HUES48 (cell line): ENCODE data around the gene ATP2A2.
"Not testable (repeated sequence)": the region's sequence is repeated elsewhere in the genome, so short reads cannot be mapped to it uniquely, and the experiment has no call there.

Source experiments
- H3K27ac ChIP-seq: one replicate; pipeline ENCODE4 v1.7.0; 2013; ENCODE audit warnings: low read depth, low read length, inconsistent platforms
- H3K27me3 ChIP-seq: 2 replicates; pipeline ENCODE4 v1.6.1; 2013; ENCODE audit warnings: mild to moderate bottlenecking, low read length; ENCODE audit not compliant: control insufficient read depth, insufficient read depth
- H3K36me3 ChIP-seq: 2 replicates; pipeline ENCODE4 v1.6.1; 2013; ENCODE audit warnings: low read length; ENCODE audit not compliant: control insufficient read depth, insufficient read depth
- H3K4me1 ChIP-seq: 2 replicates; pipeline ENCODE4 v1.6.1; 2013; ENCODE audit warnings: mild to moderate bottlenecking, low read length; ENCODE audit not compliant: control insufficient read depth, insufficient read depth
- H3K4me3 ChIP-seq: 2 replicates; pipeline ENCODE4 v1.5.1; 2013; ENCODE audit warnings: mild to moderate bottlenecking, low read depth, low read length
- H3K9ac ChIP-seq: 2 replicates; pipeline ENCODE4 v1.6.1; 2013; ENCODE audit warnings: mild to moderate bottlenecking, low read depth, low read length, moderate library complexity
- H3K9me3 ChIP-seq: 2 replicates; pipeline ENCODE4 v1.6.1; 2013; ENCODE audit warnings: low read length; ENCODE audit not compliant: control insufficient read depth, insufficient read depth

Gene ATP2A2

DNA sequence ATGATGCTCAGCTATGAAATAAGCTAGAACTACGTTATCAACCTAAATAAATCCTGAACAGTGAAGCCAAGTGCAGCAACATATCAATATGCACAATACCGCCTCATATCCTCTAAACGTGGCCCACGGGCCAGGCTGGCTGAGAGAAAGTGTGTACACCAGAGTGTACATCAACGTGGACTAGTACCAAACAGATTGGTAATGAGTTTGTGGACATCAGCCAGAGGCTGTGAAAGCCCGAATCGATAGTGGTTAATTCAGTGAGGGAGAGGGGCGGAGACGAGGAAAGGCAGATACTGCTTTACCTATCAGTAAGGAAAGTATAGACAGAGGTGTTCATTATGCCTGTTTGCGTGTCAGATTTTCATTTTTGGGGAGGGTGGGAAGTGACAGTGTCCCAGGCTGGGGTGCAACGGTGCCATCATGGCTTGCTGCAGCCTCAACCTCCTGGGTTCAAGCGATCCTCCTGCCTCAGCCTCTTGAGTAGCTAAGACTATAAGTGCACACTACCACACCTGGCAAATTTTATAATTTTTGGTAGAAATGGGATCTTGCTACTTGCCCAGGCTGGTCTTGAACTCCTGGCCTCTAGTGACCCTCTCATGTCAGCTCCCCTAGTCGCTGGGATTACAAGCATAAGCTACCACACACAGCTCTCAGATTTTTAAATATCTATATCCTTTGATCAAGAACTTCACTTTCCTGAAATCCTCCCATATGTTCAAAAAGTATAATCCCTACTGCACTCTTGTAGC lies 72.3 kb downstream of the ATP2A2 start:
- Histone ChIP-seq H3K9ac (no peak overlapping the region), H3K4me1 (no peaks in the 10 kb centered on the region), H3K27ac (no peak overlapping the region)

DNA sequence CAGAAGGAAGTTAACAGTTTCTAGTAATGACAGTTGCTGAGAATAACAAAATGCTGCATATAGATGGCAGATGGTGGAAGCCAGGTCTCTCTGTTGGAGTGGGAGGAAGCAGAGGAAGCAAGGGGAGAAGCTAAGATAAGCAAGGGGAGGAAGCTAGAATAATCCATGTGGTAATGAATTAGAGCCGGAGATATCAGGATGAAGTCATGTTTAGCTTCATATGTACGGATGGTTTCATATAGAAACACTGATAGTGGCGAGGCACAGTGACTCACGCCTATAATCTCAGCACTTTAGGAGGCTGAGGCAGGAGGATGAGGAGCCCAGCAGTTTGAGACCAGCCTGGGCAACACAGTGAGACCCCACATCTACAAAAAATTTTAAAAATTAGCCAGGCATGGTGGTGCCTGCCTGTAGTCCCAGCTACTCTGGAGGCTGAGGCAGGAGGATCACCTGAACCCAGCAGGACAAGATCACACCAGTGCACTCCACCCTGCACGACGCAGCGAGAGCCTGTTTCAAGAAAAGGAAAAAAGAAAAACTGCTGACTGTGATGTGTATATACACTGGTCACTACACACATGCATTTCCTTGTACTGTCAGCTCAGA lies 73.2 kb downstream of the ATP2A2 start:
- H3K4me1 ChIP-seq = no peaks in the 10 kb centered on the region
- no peaks in the 10 kb centered on the region for H3K27me3 ChIP-seq
- no peak overlapping the region for H3K4me3 ChIP-seq
- H3K9ac ChIP-seq = no peak overlapping the region
- peaks cover 20% of the 10 kb centered on the region for H3K36me3 ChIP-seq
- H3K27ac ChIP-seq = no peak overlapping the region
- no peaks in the 10 kb centered on the region for H3K9me3 ChIP-seq

More for the DNA sequence above, 72.3 kb downstream of the ATP2A2 start:
- peaks cover 29% of the 10 kb centered on the region for H3K36me3 ChIP-seq
- H3K4me3 ChIP-seq = no peak overlapping the region
- H3K9me3 ChIP-seq = no peaks in the 10 kb centered on the region
- no peaks in the 10 kb centered on the region for H3K27me3 ChIP-seq

DNA sequence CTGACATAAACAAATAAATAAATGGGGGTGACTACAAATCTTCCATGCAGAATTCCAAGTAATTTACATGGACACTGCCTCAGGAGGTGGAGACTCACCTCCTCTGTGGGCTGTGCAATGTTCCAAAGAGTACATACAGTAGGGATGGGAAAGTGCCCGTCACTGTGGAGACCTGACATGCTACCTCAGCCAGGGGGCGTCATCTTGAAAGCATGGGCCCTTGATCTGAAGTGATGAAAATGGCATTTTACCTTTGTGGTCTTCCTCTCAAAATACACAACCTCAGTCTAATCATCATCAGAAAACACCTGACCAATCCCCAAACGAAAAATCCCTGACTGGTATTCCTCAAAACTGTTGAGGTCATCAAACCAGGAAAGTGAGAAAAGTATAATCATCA lies 74.0 kb downstream of the ATP2A2 start:
- no peak overlapping the region for H3K27ac ChIP-seq
- no peak overlapping the region for H3K9ac ChIP-seq
- no peaks in the 10 kb centered on the region for H3K9me3 ChIP-seq
- no peaks in the 10 kb centered on the region for H3K27me3 ChIP-seq
- peaks cover 12% of the 10 kb centered on the region for H3K36me3 ChIP-seq
- H3K4me1 ChIP-seq = no peaks in the 10 kb centered on the region
- H3K4me3 ChIP-seq = no peak overlapping the region

- H3K4me1 ChIP-seq, H3K9ac ChIP-seq, H3K27me3 ChIP-seq, H3K36me3 ChIP-seq, H3K27ac ChIP-seq, H3K4me3 ChIP-seq, H3K9me3 ChIP-seq: not testable (repeated sequence)
These were observed 77.5 kb downstream of the ATP2A2 start for GRCh38 chr12:110358384-110359097.

- Histone ChIP-seq H3K27ac (no peak overlapping the region), H3K9me3 (no peaks in the 10 kb centered on the region), H3K4me1 (no peaks in the 10 kb centered on the region), H3K9ac (no peak overlapping the region), H3K4me3 (no peak overlapping the region), H3K36me3 (no peaks in the 10 kb centered on the region), H3K27me3 (no peaks in the 10 kb centered on the region)
These were observed 80.2 kb downstream of the ATP2A2 start for GRCh38 chr12:110361216-110361615.

DNA sequence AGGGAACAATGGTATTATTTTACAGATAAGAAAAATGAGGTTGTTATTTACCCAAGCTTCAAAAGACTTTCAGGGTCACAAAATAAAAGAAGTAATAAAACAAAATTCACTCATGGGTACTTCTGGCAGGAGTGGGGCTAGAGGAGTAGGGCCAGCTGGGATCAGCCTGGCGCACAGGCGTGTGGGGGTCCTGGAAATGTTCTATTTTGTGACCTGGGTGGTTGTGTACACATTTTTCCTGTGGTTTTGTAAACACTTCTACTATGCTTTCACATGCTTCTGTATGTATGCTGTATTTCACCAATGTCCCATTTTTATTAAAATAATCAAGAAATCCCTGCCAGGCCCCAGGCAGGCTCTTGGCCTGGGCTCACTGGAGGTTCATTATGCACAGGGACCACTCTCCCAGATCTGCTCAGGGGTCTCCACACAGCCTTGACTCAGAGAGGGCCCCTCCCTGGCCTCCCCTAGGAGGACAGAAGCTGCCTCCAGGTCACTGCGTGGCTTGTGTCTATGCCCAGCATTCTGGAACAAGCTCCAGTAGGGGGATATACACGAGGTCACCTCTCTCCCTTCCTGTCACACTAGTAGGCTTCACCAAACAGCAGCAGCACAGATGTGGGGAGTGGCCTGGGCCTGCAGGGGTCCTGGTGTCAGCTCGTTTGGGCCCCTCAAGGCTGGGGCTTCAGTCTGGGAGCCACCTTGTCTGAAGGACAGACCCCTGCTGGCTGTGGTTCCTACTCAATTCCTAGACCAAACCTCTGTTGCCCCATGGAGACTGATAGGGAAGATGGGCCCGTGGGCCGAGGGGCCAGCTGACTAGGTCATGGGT lies 84.7 kb downstream of the ATP2A2 start:
- H3K4me3 ChIP-seq = no peak overlapping the region
- H3K9ac ChIP-seq = no peak overlapping the region
- H3K36me3 ChIP-seq = peaks cover 6% of the 10 kb centered on the region; the same call in 1 of the 2 replicates
- H3K4me1 ChIP-seq = no peaks in the 10 kb centered on the region
- no peak overlapping the region for H3K27ac ChIP-seq
- H3K27me3 ChIP-seq = no peaks in the 10 kb centered on the region
- H3K9me3 ChIP-seq = no peaks in the 10 kb centered on the region

GRCh38 chr12:110366321-110367142 lies 85.5 kb downstream of the ATP2A2 start:
- Histone ChIP-seq H3K4me3 (no peak overlapping the region), H3K9ac (no peak overlapping the region), H3K36me3 (peaks cover 10% of the 10 kb centered on the region; the same call in 1 of the 2 replicates), H3K27me3 (no peaks in the 10 kb centered on the region), H3K9me3 (no peaks in the 10 kb centered on the region), H3K4me1 (no peaks in the 10 kb centered on the region), H3K27ac (no peak overlapping the region)

- H3K9me3 ChIP-seq = no peaks in the 10 kb centered on the region
- H3K27ac ChIP-seq = no peak overlapping the region
- no peak overlapping the region for H3K9ac ChIP-seq
- no peaks in the 10 kb centered on the region for H3K4me1 ChIP-seq
- no peak overlapping the region for H3K4me3 ChIP-seq
- peaks cover 18% of the 10 kb centered on the region for H3K36me3 ChIP-seq
- no peaks in the 10 kb centered on the region for H3K27me3 ChIP-seq
These were observed 86.3 kb downstream of the ATP2A2 start for GRCh38 chr12:110367181-110367864.

DNA sequence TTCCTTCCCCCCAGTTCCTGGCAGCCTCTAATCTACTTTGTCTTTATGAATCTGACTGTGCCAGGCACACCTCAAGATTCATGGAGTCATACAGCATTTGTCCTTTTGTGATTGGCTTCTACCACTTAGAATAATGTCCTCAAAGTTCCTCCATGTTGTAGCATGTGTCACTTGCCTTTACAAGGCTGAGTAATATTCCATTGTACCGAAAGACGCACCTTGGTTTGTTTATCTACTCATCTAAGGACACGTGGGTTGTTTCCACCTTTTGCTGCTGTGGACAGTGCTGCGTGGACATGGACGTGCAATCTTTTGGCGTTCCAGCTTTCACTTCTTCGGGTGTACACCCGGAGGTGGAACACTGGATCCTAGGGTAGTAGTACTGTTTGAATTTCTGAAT lies 88.9 kb downstream of the ATP2A2 start:
- peaks cover 44% of the 10 kb centered on the region for H3K36me3 ChIP-seq
- H3K27me3 ChIP-seq = no peaks in the 10 kb centered on the region
- H3K27ac ChIP-seq = no peak overlapping the region
- no peak overlapping the region for H3K9ac ChIP-seq
- H3K4me3 ChIP-seq = no peak overlapping the region
- no peaks in the 10 kb centered on the region for H3K9me3 ChIP-seq
- H3K4me1 ChIP-seq = no peaks in the 10 kb centered on the region
